GM21619 (cell line): ENCODE measurements around the gene PITX2.

ENCODE experiments used
- ATAC-seq: cut with Tn5 transposase; IDR thresholded peaks from one replicate; pipeline ENCODE4 v1.9.1; 2021; ENCODE audit not compliant: unreplicated experiment

The PITX2 gene

DNA sequence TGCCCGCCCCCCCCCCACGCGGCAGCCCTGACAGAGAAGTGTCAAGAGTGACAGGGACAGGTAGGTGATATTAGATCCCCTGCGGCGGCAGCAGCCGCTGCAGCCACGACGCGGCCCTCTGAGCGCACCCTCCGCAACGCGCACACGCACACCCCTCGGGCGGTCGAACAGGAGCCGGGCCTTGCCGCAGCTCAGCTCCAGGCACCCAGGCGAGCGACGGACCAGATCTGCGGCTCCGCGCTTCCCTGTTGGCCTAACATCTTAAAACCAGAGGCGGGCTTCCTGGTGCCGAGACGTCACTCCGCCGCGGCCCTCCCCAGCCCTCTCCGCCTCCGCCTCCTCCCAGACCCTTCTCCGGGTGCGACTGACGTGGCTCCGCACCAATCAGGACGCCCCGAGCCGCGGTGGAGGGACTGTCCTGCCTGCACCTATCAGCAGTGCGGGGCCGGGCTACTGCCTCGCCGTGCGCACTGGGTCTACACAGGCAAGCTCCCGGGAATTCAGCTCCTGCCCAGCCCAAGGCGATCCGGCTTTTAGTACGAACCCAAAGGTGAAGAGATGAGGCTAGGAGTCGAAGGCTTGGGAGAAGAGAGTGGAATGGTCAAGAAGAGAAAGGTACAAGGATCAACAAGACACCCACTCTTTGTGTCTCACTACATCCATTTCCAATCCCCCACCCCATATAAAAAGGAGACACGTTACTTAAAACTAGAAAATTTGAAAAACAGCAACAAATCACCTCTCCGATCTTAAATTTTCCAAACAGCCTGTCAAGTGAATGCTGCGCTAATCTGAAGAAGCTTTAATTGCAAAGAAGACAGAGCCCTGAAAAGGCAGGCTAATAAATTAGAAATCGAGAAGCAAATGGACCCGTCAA, at the start of gene PITX2:
PITX2 (minus strand) TSS at position 237 of the 877 bp plus-strand sequence. CDS start 617 bp downstream, outside the sequence.
- ATAC-seq = peak; percentile 80

DNA sequence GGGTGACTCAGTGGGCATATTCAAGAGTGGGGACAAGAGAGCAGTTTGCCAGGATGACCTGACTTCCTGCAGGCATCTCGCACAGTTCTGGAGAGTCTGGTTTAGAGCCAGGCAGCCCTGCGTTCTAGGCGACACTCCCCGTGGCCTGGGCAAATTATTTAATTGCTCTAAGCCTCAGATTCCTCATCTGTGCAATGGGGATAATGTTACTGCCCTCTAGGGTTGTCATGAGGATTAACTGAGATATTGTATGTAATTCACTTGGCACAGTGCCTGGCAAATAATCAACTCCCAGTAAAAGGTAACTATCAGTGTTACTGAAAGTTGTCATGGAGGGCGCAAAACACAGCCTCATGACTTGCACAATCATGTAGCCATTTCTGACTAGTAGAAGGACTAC, 48.8 kb upstream of the PITX2 start:
- ATAC-seq = no peak

DNA sequence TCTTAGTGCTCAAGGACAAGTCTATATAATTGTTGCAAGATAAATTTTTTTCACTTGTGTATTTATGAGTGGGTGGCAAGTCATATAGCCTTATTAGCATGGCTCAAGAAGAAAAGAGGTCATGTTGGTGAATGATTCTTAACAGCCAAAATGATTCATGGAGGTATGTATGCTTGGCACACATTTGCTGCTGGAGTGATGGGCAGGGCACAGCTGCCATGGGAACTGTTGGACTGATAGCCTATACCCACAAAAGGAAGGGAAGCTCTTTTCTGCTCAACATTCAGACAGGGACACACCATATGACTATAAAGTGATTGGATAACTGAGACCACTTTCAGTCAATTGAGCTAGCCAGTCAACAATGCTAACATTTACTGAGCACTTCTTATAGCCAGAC, 46.8 kb upstream of the PITX2 start:
- no peak for ATAC-seq

DNA sequence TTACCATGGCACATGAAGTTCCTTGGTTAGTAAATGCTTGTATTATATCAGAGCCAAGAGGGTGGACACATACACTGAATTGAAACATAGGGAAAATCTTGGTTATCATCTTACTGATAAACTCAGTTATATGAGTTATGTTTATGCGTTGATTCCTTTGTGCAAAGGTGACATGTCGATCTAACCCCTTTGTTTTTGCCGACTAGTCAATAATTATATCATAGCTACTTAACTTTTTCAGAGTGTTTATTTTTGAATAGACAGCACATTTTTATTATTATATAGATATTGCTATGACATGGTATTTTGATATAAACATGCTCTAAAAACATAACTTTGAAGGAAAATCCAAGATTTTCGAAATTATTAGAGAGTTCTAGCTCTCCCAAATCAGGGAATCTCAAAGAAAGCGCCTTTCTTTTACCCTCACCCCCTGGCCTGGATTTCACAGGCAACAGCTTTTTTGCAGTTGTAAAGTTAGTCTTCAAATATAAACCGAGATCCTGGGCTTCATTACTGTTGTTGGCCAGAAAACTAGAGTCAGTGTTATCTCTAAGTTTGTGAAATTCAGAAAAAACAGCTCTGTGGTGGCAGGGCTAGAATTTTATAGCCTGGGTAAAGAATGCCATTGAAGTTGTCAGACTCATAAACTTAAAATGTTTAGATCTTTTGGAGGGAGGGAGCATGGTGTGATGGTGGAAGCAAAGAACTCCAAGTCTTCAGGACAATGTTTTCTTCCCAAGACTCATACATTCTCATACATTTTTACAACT, 45.8 kb upstream of the PITX2 start:
- no peak for ATAC-seq

DNA sequence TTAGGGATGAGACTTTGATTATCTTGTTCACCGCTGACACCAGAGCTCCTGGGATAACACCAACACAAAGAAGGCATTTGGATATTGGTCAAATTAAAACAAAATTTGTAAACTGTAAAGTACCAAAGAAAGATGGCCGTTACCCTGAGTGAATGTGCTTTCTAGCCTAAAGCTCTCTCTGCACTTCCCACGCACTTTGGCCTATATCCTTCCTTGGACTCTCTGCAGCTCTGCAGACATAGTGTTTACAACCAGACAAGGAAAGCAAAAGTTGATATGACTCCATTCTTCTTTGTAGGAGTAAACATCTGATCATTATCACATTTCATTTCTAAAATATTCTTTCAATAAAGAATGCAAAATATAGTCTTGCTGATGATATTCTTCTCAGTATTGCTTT, 44.8 kb upstream of the PITX2 start:
- no peak for ATAC-seq

DNA sequence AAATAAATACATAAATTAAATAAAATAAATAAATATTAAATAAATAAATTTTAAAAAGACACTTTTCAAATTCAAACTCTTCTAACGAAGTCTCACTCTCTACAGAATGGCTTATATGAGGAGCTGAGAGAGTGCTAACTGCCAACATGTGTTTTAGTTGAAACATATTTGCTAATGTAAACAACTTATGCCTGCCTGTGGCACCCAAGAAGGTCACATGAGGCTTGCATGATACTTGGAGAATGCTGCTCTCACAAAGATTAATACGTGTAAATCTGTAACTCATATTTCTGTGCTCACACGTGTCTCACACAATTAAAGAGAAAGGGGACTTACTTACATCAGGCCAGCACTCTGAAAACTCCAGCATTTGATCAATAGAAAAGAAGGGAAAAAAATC, 43.2 kb upstream of the PITX2 start:
- ATAC-seq = no peak

DNA sequence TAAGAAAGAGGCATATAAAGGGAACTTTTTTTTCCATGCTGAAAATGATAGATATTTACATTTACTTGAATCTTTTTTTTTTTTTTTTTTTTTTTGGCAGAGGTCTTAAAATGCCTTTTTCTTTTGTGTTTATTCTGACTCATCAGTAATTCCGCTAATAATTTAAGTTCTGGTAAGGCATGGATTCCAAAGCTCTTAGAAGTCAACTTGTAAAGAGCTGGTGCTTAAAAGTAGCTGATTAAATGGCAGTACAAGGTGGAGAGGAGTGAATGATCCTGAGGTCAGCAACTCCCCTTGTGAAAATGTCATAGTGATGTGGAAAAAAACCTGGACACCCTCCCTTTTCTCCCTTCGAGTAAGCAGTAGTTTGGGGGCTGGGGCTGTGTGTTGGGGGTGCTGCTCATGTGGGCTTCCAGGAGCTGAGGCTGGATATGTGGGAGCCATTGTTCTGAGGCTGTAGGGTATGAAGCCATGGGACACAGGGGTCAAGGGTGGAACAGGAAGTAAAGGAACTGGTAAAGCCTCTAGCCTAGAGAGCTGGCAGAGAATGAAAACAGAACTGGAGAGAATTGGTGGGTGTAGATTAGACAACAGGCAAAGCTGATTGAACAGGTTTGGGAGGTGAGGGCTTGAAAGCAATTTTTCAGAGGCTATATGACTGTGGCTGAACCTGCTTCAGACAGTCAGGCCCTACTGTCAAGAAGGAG, 41.0 kb upstream of the PITX2 start:
- no peak for ATAC-seq

DNA sequence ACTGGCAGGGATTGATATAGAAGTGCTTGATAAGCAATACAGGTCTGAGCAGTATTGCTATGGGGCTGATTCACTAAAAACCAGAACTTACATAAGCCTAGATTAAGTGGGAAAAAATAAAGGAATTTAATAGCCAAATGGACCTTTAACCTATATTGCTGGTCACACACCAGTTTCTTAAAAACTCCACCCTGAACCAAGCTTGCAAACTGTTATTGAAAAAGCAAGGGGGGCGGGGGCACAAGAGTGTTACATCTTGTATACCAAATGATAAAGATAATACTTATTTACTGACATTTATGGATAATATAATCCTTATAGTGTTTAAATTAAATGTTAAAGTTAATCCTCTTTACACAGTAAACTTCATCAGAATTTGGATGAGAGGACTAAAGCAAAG, 40.3 kb upstream of the PITX2 start:
- ATAC-seq = no peak

DNA sequence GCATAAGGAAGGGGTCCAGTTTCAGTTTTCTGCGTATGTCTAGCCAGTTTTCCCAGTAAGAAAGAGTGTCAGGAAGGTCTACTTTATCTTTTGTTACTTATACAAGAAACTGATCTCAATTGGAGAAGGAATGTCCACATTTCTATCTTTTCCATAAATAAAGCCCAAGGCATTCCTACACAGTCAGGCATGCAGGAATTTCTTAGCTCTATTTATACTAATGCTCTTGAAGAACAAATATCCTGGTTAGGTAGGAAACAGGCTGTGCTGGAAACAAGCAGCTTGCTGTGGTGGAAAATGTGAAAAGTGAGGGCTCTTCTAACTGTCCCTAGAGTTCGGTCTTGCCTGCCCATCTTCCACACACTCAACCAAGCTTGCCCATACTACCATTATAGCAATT, 37.9 kb upstream of the PITX2 start:
- ATAC-seq = no peak

DNA sequence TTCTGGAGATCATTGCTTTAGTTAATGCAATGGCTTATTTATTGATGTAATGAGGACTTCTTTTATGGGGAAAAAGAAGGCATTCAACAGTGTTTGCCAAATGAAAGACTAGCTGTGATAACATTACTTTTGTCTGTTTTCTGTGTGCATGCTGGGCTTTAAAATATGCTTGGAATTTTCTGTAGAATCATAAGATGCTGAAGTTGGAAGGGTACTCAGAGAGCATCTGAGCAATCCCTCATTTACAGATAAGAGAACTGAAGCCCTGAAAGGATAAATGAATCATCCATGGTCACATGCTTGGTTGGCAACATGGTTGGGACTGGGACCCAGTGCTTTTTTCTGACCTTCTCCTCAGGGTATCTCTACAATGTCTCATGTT, 31.4 kb upstream of the PITX2 start:
- no peak for ATAC-seq

DNA sequence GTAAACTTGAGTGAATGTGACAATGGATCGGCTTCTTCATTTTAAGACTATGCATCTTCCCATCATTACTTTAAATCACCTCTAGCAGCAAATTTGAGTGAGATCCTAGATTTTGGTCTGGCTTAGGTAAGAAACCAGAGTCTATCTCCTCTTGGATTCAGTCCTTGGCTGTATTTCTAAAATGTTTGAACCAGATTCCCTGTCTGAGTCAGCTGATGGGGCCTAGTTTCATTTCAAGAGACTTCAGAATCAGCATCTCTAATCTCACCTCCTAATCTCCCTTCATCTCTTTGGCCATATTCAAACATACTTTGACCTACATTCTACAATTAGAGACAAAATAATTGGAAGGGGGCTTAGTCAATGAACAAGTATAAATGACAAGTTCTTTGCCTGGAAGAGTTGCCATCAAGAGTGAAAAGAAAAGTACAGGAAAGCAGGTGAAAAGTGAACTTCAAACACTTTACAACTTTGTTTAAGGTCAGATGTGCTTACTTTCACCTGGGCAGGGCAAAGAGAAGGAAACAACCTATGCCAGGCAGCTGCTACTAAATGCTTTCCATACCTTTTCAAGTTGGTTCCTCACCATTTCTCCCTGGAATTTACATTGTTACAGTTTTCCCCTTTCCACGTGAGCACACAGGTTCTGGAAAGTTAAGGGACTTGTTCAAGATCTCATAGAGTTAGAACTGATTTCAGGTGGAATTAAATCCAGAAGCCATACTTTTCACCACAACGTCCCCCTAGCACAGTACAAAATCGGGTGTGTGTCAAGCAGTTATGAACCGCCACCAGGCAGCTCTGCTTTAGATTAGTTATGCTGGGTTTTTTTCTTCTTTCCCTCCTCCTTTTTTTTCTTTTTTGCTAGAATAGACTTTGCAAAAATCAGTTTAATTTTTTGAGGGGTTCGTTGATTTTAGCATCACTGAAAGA, 30.7 kb upstream of the PITX2 start:
- no peak for ATAC-seq

DNA sequence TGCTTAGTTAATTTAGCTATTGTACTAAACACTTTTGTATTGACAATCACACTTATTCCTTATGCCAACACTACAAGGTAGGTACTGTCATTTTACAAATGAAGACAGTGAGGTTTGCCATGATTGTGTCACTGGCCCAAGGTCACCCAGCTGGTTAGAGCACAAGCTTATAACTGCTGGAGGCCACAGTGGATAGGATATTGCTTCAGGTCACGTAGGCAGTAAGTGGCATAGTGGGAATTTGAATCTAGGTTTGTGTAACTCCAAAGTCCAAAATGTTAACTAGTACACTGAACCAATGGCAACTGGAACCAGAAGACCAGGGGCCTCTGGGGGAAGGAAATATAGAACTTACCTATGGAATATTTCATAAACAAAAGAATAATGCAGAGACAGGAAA, 21.1 kb upstream of the PITX2 start:
- no peak for ATAC-seq

DNA sequence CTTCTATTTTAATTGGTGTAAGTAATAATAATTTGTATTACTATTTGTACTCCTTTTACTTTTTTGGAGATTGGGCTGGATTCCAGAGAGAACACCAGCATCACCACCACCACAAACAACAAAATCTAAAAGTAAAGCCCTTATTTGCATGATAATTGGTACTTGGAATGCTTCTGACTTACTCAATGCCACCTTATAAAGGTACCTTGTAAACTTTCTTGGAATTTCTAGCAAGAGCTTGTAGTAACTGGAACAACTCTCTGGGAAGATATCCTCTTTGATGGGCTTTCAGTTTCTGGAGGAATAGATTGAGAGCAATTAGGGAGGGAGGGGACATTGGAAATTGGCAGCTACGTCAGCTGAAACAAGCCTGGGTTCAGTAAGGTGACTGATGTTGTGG, 20.2 kb upstream of the PITX2 start:
- ATAC-seq = no peak

DNA sequence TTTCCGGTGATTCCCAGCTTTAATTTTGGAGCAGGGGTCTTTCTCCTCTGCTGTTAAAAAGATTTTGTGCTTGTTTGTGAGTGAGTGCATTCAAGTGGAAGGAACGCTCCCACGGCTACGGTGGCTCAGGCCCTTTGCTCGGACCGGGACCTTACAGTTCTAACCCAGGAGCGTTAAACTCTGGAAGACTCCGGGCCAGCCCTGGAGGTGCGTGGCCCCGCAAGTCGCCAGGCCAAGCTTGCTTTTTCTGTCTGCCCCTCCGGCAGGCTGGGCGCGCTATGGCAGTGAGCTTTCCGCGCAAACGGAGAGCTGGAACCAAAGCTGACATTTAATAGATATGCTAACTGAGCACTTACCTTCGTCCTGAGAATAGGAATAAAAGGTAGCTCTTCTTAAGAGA, 18.3 kb upstream of the PITX2 start:
- no peak for ATAC-seq

DNA sequence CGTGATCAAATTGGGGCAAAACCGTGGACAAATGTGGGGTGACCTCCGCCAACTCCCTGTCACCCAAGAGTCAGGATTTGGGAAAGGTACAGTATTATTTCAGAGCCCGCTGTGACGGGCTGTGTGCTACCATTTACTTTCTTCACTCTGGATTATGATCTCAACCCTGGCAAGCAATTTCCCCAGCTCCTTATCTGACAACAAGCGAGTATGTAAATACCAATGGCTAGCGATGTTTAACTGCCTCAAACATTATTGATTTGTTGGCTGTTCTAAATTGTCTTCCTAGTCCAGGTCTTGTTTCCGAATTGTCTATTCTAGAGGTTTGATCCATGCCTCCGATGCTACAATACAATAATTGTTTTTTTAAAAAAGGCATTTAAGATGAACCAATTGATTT, 17.7 kb upstream of the PITX2 start:
- no peak for ATAC-seq

DNA sequence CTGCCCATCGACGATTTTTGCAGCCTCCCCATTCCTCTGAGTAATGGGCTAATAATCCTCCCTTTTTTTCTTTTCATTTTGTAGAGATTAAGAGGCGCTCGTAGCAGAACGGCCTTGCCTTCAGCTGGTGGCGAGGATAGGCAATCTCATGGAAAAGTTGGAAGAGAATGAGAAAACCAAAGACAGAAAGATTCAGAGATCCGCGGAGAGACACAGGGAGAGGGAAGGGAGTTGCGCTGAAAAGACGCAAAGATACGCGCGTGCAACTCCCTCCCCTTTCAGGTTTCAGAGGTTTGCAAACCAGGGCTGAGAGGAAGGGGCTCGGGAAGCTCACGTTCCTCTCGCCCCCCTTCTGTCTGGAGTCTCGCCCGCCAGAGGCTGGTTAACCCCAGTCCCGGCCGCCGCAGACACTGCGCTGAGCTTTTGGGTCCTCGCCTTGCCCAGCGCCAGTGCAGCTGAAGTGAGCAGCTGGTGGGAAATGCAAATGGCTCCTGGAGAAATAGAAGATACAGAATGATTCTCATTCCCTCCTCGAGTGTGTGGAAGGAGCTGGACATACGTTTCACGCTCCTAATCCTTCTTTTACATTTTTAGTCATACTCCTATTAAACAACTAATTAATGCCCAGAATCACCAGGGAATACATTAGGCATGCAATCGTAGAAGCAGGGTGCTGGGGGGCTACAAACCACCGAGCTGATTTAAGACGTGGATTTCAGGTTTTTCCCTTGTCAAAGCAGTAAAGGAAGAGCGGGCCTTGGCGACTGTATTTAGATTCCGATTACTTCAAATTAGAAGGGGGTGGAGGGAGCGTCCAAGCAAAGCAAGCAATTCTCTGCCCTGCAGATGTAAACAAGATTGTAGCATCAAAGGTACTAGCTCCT, 16.6 kb upstream of the PITX2 start:
- ATAC-seq = no peak

DNA sequence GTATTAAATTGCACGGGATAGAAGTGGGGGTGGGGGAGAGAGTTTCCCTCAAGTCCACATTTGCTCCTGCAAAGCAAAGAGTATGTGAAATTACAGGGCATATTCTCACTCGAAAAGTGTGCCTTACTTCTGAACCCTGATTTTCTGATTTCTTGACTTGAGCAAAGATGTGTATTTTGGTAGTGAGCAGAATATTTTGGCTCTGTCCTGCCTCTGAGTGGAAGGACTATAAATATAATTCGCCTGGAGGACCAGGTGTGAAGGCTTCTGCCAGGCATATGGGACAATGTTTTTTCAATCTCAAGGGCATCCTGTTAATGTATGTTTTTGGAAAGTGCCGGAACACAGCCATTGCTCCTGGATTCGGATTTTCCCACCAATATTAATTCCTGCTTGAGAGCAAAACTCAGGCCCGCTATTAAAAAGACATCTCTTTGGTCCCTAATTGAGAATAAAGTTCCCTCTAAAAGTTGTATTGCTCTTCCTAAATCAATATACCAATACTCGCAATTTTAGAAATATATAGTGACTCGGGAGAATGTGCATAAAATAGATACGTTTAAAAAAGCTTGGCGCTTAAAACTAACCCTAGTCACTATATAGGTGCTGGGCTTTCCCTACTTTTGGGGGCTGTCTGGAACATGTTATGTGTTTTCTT, 15.3 kb upstream of the PITX2 start:
- ATAC-seq = no peak

DNA sequence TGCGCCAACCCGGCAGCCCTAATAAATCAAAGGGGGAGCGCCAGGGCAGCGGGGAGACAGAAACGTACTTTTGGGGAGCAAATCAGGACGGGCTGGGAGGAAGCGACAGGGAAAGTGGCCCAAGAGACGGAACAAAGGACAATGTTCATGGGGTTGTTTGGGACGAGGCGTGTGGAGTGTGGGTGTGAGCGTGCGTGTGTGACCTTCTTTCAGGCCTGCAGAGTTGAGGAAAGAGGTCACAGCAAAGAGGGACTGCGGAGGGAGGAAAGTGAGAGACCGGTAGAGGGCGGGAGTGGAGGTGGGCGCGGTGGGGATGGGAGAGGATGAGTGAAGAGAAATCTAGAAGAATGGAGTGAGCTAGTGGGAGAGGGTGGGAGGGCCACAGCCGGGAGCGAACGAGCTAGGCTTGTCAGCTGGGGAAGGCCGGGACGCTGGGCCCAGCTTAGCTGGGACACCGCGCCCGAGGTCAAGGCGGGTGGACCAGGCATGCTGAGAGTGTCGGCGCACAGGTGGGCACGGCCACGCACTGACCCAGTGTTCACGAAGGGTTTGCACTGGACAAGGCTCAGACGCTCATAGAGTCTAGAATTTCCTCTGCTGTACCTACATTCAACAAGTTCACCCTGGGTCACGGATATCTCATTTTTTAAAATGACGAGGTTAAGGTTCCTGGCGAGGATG, 14.7 kb upstream of the PITX2 start:
- ATAC-seq = no peak
